GM18870 (cell line): ENCODE measurements around the gene DAB2IP.

ENCODE experiments used
- ATAC-seq: cut with Tn5 transposase; IDR thresholded peaks from one replicate; pipeline ENCODE4 v1.9.1; 2021; ENCODE audit warnings: moderate library complexity; ENCODE audit not compliant: unreplicated experiment

Gene DAB2IP

DNA sequence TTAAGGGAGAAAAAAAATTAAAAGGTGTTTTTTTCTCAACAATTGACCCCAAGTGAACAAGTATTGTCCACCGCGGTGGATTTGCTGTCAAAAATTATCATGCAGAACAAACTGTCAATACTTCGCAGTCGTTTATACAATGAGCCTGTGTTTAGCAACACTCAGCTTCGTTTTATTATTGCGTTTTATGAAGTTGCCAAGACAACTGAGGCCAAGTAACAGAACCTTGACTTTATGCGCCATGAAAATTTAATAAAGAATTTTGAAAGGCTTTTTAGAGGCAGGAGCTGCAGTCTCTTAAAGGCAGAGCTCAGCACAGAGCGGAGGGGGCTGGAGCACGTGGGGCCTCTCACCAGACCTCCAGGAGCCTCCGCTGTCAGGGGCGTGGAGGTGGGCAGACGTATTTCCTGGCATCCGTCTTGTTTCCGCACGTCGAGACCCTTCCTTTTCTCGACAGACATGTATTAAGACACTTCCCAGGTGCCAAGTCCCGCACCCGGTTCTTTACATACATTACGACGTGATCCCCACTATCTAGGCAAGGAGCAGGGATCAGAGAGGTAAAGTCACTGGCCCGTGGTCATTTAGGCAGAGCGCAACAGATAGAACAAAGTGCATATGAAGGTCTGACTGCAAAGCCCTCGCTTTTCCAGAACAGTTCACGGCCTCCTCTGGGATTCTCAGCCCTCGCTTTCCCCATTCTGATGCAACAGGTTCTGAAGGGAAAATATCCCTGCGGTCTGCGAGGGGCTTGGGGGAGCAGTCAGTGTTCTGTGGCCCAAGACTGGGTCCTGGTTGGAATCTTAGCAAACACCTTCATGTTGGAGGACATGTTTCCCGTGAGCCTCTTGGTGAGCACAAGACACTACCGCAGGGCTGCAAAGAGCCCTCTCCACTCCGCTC, 164.4 kb downstream of the DAB2IP start:
- ATAC-seq, result no peak

DNA sequence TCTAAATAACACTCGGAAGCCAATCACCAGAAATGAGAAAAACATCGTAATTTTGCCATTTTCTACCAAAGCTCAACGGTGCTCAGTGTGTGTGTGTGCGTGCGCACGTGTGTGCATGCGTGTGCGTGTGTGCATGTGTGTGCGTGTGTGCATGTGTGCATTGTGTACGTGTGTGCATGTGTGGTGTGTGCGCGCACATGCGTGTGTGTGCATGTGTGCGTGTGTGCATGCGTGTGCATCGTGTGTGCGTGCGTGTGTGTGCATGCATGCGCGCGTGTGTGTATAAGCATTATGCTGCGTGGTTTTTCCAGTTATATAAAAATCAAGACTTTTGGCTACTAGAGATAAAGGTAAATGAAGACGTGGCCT, 165.0 kb downstream of the DAB2IP start:
- ATAC-seq, result no peak

DNA sequence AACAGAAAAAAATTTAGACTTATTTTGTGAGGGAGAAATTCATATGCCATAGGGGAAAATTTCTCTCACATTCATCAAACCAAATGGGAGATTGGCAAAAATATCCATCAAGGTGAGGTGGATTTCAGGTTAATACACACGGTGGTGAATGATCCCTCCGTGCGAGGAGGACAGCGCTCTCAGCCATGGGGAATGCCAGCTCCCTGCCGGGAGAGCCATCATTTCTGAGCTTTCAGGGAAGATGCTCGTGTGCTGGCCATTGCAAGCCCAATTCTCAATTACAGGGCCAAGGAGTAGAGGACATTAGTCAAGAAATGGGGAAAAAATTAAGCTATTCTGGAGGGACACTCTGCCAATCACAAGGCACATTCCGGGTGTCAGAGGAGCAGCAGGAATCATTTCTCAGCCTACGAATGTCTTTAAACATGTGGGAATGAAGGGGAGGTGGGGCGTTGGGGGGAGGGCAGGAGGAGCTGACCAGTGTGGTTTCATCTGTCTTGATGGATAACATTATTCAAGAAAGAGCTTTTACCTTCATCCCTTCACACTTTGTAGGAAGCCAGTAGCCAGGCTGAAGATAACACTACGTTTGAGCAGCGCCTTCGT, 165.5 kb downstream of the DAB2IP start:
- no peak for ATAC-seq

DNA sequence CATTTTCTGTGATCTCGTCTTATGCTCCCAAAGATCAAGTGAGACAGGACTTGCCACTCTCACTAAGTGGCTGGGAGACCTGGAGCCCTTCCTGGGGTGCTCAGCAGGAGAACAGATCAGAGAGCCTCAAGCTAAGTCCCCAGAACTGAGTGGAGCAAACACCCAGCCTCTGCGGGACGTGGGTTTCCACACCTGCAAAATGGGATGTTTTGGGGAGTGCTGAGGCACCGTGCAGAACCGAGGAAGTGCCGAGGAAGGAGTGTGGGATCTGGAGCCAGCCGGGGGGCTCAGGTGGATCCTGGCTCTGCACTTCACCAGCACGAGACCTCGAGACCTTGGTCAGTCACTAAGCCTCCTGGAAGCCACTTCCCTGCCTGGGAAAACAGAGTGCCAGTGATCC, 166.0 kb downstream of the DAB2IP start:
- no peak for ATAC-seq

DNA sequence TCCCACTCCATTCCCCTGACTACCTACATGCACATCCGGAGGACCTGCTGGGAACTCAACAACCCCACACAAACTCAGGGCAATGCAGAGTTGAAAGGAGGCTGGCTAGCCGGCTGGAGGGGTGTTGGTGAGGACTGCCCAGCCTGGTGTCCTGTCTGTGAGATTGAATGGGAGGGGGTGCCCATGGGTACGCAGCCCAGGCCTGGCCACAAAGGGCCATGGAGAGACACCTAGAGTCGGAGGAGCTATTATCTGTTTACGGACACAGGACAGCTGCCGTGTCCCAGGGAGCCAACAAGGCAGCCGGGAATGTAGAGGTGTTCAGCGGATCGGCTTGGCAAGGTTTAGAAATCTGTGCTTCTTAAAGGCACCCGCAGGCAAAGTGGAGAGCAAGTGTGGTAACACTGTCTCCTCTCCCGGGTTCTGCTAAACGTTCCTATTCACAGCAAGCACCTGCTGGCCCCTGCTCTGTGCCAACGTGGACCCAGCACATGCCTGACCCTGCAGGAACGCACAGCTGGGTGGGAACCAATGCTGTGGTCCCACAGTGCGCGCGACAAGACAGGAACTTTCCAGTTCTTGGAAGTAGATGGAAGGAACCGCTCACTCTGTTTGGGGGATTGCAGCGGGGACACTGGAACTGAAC, 166.7 kb downstream of the DAB2IP start:
- no peak for ATAC-seq

DNA sequence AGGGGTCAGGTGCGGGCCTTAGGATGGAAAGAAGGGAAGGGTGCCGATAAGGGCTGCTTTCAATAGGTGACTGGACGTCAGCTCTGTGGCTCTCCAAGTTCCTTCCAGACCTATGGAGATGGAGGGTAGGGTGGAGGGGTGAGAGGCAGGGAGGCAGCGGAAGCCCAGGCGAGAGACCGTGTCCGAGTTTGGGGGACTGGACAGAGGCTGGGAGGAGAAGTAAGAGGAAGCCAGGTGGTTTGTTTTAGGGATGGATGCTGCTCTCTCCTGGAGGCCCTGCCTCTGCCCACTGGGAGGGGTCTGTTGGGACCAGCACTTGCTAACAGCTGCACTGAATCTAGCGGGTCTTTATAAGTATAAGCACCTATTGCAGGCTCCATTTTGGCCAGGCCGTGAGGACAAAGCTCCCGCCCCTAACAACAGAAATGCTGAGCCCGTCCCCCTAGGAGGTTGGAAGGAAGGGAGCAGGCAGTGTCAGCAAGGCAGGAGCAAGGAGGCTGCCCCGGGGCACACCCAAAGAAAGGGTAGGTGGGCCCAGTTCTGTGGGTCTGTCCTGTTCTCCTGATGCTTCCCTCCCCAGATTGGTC, 167.5 kb downstream of the DAB2IP start:
- ATAC-seq, result no peak

DNA sequence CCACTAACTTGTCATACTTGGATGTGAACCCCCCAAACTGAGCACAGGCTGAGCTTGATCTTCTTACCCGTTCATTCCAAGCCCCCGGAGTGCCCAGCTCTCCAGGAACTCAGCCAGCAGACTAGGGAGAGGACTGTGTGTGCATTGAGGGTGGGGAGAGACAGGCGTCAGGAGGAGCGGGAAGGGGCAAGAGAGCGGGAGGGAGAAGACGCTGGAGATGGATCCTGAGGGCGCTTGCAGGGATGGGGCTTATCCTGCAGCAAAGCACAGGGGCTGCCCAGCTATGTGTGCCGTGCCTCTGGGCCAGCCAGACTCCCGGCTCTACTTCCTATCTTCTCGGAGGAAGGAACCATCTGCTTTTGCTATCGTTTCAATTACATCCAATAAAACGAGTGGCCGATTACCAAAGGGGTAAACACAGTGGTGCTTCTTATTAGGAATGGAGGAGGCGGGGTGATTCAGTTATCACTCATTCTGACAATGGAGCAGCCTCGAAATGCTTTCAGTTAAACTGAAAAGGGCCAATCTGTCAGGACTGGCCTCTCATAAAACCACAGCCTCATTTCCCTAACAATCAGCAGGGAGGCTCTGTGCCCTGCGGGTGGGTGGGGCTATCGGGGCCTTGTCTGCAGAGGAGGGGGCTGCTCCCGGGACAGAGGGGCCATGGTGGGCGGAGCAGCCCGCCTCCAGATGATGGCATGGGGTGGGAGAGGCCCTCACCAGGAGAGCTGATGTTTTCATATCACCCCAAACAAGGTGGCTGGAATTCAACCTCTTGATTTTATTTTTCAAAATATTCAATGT, 168.2 kb downstream of the DAB2IP start:
- no peak for ATAC-seq

DNA sequence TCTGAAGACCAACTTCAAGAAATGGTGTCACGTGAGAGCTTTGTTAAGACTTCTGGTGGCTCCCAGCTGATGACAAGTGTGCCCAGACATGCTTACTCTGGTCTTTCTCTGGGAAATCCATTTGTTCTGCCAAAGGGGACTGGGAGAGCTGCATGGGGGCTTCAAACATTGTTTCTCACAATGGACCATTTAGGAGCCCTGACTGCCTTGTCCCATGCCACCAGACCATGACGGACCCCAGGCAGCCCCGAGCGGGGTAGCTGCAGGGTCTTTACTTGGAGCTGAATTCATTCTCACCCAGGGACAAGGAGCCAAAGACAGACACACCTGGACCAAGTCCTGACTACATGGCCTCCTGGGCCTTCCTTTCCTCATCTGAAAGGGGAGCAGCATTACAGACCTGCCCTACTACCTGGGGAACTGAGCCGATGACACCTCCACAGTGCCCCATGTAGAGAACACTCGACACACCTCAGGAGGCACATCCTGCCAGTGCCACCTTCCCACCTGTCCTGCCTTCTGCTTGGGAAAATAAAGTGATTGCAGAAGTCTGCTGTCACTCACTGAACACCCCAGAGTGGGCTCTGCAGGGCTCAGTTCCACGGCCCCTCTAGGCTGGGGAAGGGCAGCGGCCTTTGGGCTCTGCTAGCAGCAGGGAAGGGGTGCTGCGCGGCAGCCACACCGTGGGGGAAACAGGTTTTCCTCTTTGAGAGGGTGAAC, 169.0 kb downstream of the DAB2IP start:
- ATAC-seq, result no peak

DNA sequence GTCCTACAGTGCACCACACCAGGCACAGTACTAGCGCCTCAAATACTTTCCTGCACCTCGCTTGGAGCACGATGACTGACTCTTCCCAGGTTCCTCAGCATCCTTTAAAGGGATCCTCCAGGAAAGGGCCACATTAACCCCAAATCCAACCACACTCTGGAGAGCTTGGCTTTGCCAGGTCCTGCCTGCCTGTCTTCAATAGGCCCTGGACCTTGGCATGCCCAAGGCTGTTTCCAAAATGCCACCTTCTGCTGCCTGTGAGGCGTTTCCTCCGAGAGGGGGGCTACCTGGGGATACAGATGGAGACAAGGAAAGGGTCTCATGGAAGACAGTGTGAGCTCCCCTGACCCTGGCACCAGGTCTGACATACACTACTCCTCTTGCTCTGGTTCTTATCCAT, 169.9 kb downstream of the DAB2IP start:
- ATAC-seq, result no peak

DNA sequence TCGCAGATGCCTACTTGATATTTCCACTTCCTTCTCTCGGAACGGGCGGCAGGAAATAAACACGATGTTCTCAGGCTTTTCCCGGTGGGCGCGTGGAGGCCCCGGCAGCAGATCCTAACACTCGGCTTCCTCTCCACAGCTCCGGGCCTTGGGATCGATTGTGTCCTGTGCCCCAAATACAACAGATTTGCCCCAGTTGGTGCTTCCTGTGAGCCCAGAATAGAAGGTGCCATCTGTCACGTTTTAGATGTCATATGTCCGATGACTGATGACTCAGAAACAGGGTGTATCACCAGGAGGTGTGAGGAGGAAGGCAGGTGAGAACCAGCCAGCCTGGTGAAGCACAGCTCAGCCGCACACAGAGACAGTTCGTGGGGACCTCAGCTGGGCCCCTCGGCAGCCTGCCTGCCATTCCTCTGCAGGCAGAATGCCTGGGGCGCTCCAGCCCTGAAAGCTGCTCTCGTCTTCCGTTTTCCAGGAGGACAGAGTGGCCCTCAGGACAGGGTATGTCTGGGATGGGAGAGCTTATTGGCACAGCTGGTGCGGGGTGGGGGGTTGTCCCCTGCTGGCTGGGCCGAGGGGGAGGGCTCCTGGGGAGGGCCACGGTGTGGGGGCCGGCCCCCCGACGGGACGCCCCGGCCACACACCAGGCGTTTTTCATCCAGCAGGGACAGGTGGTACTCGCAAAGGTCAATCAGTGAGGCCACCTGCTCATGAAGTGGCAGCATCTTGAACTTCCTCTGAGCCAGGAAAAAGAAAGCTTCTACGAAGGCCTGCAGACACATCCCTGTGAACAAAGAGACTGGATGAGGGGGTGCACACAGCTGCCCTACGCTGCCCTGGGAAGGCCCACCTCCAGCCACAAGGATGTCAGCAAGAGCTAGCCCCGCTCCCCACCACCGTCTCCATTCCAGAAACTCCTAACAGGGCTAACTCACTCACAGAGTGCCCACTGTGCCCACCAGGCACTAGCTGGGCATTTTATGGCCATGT, 171.0 kb downstream of the DAB2IP start:
- no peak for ATAC-seq

DNA sequence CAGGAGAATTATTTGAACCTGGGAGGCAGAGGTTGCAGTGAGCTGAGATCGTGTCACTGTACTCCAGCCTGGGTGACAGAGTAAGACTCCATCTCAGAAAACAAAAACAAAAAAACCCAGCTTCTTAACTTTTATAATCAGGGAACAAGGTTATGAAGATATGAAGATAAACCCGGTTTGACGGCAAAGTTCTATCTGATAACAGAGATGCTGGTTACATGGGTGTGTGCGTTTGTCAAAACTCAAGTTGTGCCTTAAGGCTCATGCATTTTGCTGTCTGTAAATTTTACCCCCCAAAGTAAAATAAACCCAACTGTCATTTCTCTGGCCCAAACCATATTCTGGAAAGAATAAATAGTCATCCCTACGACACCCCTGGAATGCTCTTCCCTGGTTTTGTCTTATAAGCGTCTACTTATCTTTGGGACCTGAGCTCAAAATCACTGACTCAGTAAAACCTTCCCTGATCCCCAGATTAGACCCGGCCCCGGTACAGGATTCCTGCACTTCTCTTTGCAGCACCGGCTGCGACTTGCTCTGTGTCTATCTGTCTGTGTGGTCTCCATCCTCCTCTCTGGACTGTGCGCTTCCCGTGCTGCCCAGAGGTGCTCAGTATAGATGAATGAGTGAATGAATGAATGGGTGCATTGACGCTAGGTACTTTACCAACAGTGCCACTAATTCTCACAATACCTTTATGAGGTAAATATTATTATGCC, 172.2 kb downstream of the DAB2IP start:
- ATAC-seq, result no peak

DNA sequence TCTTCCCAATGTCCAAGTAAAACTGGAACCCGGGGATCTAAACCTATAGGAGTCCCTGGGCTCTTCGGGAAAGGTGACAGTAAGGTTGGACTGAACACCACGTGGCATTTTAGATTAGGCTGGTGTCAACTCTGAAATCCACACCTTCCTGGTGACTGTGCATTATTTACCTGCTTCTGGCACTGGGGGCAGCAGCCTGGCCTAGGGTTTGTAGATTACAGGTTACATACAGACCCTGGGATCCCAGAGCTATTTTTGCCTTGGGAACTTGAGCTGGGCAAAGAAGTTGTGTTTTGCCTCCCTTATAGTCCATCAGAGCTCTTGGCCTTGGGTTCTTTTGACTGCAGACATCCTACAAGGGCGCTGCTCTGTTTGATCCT, 173.2 kb downstream of the DAB2IP start:
- ATAC-seq, result no peak

DNA sequence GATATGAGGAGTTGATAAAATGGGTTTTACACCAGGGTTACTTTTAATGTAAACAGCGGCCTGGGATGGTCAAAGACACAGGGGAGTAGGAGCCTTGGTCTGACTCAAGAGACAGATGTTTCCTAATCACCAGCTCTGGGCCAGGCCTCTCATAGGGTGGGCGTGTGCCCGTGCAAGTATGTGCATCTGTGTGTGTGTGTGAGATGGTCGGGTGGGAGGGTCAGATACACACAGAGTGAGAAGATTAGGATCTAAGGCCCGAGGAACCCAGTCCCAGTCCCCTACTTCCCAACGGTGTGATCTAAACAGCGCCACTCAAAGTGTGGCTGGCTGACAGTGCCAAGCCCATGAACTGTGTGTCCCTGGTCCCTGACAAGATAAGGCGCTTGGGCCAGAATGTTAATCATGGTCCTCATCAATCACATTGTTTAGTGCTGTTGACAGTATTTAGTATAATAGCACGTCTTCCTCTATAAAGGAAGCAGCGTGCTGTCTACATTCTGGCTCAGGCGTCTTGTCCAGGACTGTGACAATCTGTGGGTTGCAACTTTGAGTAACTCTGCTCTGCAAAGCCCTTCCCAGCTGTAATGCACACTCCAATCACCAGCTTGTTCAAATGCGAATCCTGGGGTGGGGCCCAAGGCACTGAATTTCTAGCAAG, 173.7 kb downstream of the DAB2IP start:
- no peak for ATAC-seq

DNA sequence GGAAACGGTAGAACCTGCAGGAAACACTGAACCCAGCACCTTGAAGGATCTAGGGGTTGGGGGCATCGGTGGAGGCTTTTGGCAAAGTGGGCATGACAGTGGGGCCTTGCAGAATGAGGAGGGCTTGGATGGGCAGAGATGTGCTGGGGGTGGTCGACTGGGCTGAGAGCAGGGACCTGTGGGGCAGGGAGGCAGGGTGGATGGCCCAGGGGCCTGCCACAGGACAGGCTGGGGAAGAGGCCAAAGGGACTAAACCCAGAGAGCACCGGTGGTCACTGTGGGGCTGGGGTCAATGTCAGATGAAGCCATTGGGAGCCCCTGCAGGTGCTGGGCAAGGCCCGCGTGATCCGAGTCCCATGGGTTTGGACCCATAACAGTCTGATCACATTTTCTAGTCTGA, 175.3 kb downstream of the DAB2IP start:
- ATAC-seq, result no peak

DNA sequence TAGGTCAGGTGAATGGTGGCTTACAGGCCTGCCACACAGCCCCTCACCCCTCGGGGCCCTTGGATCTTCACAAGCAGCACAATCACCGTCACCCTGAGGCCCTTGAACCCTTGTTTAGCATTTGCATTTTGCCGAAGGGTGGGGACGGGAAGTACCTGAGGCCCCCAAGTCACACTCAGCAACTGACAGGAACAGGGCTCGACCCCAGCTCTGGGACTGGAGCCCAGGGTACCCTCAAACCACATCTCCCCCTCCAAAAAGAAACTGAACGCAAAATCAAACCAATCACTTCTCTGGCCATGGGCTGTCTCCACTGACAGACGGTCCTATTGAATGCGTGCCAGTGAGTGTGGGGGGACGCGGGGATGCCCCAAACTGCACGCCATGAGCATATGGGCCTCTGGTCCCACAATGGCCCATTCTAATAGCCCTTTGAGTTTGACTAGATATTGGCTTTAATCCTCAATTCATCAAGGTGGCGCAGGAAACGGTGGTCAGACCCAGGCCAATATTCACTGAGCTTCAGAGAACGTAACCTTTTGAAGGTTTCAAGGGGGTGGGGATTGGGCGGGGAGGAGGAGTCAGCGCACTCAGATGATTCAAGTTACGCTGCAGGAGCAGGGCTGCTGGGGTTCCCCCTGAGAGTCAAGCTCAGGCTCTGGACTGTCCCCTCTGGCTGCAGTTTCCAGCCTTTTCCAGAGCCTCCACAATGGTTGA, 176.0 kb downstream of the DAB2IP start:
- no peak for ATAC-seq

DNA sequence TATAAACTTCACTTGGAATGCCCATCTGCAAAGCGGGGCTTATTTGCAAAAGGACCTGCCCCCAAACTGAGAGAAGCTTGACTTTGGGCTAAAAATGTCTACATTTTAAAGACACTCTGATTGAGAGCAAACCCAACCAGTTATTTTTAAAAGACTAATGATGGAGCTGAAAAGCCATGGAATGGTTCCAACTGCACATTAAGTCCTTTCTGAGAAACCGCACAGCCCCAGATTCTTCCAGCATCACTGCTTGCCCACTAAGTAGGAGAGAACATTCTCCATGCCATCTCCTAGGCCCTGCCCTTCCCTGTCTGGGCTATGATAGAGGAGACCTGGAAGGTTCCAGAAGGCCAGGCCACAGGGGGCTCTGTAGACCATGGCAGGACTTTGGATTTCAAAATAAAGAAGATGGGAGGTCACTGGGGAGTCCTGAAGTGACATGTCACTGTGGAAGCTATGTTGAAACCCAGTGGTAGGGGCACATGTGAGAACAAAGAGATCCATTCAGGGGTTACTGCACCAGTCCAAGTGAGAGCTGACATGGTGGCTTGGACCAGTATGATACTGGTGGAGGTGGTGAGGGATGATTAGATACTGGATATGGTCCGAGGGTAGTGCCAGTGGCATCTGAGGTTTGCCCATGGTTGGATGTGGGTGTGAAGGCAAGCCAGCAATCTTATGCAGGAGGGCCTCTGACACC, 179.2 kb downstream of the DAB2IP start:
- ATAC-seq, result no peak

DNA sequence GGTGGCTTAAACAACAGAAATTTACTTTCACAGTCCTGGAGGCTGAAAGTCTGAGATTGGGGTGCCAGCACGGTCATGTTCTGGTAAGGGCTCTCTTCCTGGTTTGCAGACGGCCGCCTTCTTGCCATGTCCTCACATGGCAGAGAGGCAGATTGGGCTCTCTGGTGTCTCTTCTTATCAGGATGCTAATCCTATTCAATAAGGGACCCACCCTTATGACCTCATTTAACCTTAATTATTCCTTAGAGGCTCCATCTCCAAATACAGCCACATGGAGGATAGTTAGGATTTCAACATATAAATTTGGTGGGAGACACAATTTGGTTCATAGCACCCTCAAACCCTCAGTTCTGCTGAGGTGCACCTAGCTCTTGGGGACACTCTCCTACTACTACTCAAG, 180.4 kb downstream of the DAB2IP start:
- no peak for ATAC-seq
